LNCaP clone FGC (cell line): ENCODE results near the gene AQP11.

ENCODE experiments used
- DNase-seq: peaks from one replicate; pipeline ENCODE4 v3.0.0-alpha.2; 2011; ENCODE audit warnings: low read depth
- H3K4me3 ChIP-seq: 2 replicates; pipeline ENCODE4 v1.5.1; 2011; ENCODE audit warnings: mild to moderate bottlenecking, low read depth, low read length, control low read depth
- CTCF ChIP-seq: IDR thresholded peaks from 2 replicates; pipeline ENCODE4 v1.5.1; 2012; ENCODE audit warnings: mild to moderate bottlenecking; ENCODE audit not compliant: control insufficient read depth, insufficient read depth; ENCODE audit errors: extremely low read depth

Gene AQP11

GRCh38 chr11:77557553-77557952 is 32.2 kb upstream of the AQP11 start:
- TF ChIP-seq CTCF: peak; percentile 74
- H3K4me3 ChIP-seq: no peak overlapping the region
- DNase-seq: no peak

- no peak for DNase-seq
- H3K4me3 ChIP-seq: no peak overlapping the region
- no peak for TF ChIP-seq CTCF
These were observed 31.4 kb upstream of the AQP11 start for GRCh38 chr11:77558380-77558779.

GRCh38 chr11:77559686-77560401 is 29.9 kb upstream of the AQP11 start:
- DNase-seq: no peak
- TF ChIP-seq CTCF: no peak
- no peak overlapping the region for H3K4me3 ChIP-seq

GRCh38 chr11:77560605-77561004 is 29.1 kb upstream of the AQP11 start:
- no peak for DNase-seq
- TF ChIP-seq CTCF: no peak
- H3K4me3 ChIP-seq: no peak overlapping the region

- H3K4me3 ChIP-seq: no peak overlapping the region
- no peak for TF ChIP-seq CTCF
- no peak for DNase-seq
These were observed 28.5 kb upstream of the AQP11 start for GRCh38 chr11:77561257-77561656.

- no peak overlapping the region for H3K4me3 ChIP-seq
- no peak for DNase-seq
- TF ChIP-seq CTCF: no peak
These were observed 21.4 kb upstream of the AQP11 start for GRCh38 chr11:77568306-77568705.
